Gastrocnemius medialis (tissue), 4 donors: Measurements from ENCODE around the gene CXCL8.

Experiments used
- CTCF ChIP-seq, 5 experiments: fragments of 450-650 bp in 3 of 5; fragments of 200-600 bp in 2 of 5; sonication (generic) in 2 of 5; IDR thresholded peaks in 4 of 5; conservative IDR thresholded peaks in 1 of 5; 1 replicate in 4 of 5; 2 replicates in 1 of 5; pipeline ENCODE4 v1.5.1; 2016 to 2019; ENCODE audit warnings: antibody characterized with exemption in 5 of 5, mild to moderate bottlenecking in 3 of 5, moderate library complexity in 3 of 5
- POLR2A ChIP-seq, 2 donors: fragments of 450-650 bp; IDR thresholded peaks; one replicate each; pipeline ENCODE4 v1.6.1; 2017; ENCODE audit warnings: antibody characterized with exemption in 2 of 2, mild to moderate bottlenecking in 2 of 2, moderate library complexity in 2 of 2

GRCh38 chr4:73780834-73781233 is 40.5 kb downstream of the CXCL8 start:
- TF ChIP-seq CTCF (IDR thresholded peaks at IDR 0.05 in 4 of 5, conservative IDR thresholded peaks at IDR 0.05 in 1 of 5) (no peak), POLR2A (IDR thresholded peaks at IDR 0.05) (no peak)
